Neural progenitor cell (in vitro differentiated cells): Measurements from ENCODE around the gene AAMP. TPM values are rescaled to one million over a fixed set of nuclear protein-coding genes. Genes with fewer than 3 reads are reported as not detected.

Source experiments
- DNase-seq: peaks from one replicate; pipeline ENCODE4 v3.0.0-alpha.2; 2016; ENCODE audit warnings: low spot score
- H2AFZ ChIP-seq: fragments of 200-600 bp; sonication (generic); replicated peaks from 2 replicates; pipeline ENCODE4 v1.6.1; 2016; ENCODE audit warnings: antibody characterized with exemption
- H3F3A ChIP-seq: fragments of 200-600 bp; sonication (generic); 2 replicates; pipeline ENCODE4 v1.6.1; 2016; ENCODE audit warnings: antibody characterized with exemption, low read depth
- H3K27ac ChIP-seq: fragments of 200-600 bp; sonication (generic); 2 replicates; pipeline ENCODE4 v1.5.1; 2016; ENCODE audit warnings: mild to moderate bottlenecking
- H3K27me3 ChIP-seq: fragments of 200-600 bp; sonication (generic); 2 replicates; pipeline ENCODE4 v1.6.1; 2016; ENCODE audit warnings: mild to moderate bottlenecking, moderate library complexity
- H3K36me3 ChIP-seq: fragments of 200-600 bp; sonication (generic); 2 replicates; pipeline ENCODE4 v1.5.1; 2016
- H3K4me1 ChIP-seq: fragments of 200-600 bp; sonication (generic); 2 replicates; pipeline ENCODE4 v1.6.1; 2016; ENCODE audit warnings: mixed run types
- H3K4me2 ChIP-seq: fragments of 200-600 bp; sonication (generic); 2 replicates; pipeline ENCODE4 v1.6.1; 2016
- H3K4me3 ChIP-seq: fragments of 200-600 bp; sonication (generic); 2 replicates; pipeline ENCODE4 v1.5.1; 2016
- H3K79me2 ChIP-seq: fragments of 200-600 bp; sonication (generic); 2 replicates; pipeline ENCODE4 v1.6.1; 2016; ENCODE audit warnings: low read depth
- H3K9ac ChIP-seq: fragments of 200-600 bp; sonication (generic); 2 replicates; pipeline ENCODE4 v1.6.1; 2016
- H3K9me3 ChIP-seq: fragments of 200-600 bp; sonication (generic); 2 replicates; pipeline ENCODE4 v1.5.1; 2016; ENCODE audit warnings: low read depth
- H4K20me1 ChIP-seq: fragments of 200-600 bp; sonication (generic); 2 replicates; pipeline ENCODE4 v1.6.1; 2016; ENCODE audit warnings: low read depth
- H3K27ac Mint-ChIP-seq: 3 replicates; pipeline ENCODE4 v1.8.0; 2021; ENCODE audit warnings: mixed read lengths
- H3K27me3 Mint-ChIP-seq: 2 replicates; pipeline ENCODE4 v1.8.0; 2022; ENCODE audit warnings: low read depth, mild to moderate bottlenecking, inconsistent platforms, moderate library complexity, mixed read lengths; ENCODE audit not compliant: insufficient read depth
- H3K36me3 Mint-ChIP-seq: 3 replicates; pipeline ENCODE4 v1.8.0; 2021; ENCODE audit warnings: mixed read lengths
- H3K4me1 Mint-ChIP-seq: 3 replicates; pipeline ENCODE4 v1.8.0; 2021; ENCODE audit warnings: mixed read lengths
- H3K4me3 Mint-ChIP-seq: 3 replicates; pipeline ENCODE4 v1.8.0; 2021; ENCODE audit warnings: mild to moderate bottlenecking, moderate library complexity, mixed read lengths
- H3K9me3 Mint-ChIP-seq: 3 replicates; pipeline ENCODE4 v1.8.0; 2020; ENCODE audit warnings: mixed read lengths
- EZH2 ChIP-seq: fragments of 200-600 bp; sonication (generic); IDR thresholded peaks from 2 replicates; pipeline ENCODE4 v1.6.1; 2017; ENCODE audit warnings: antibody characterized with exemption, mild to moderate bottlenecking, moderate library complexity
- EZH2phosphoT487 ChIP-seq: fragments of 200-600 bp; sonication (generic); IDR thresholded peaks from 2 replicates; pipeline ENCODE4 v1.6.1; 2017; ENCODE audit warnings: antibody characterized with exemption
- total RNA-seq: library from RNA; depleted of rRNA; stranded (reverse); fragments of >200 nt; gene quantifications from 2 replicates; pipeline ENCODE4 v1.2.3, GENCODE V29; 2015; ENCODE audit warnings: low replicate concordance
- TF ChIP-seq, protein P1 (sequence below): fragments of 200-600 bp; sonication (generic); IDR thresholded peaks from 2 replicates; pipeline ENCODE4 v1.5.1; 2017; ENCODE audit warnings: antibody characterized with exemption, mild to moderate bottlenecking

AAMP gene, protein sequence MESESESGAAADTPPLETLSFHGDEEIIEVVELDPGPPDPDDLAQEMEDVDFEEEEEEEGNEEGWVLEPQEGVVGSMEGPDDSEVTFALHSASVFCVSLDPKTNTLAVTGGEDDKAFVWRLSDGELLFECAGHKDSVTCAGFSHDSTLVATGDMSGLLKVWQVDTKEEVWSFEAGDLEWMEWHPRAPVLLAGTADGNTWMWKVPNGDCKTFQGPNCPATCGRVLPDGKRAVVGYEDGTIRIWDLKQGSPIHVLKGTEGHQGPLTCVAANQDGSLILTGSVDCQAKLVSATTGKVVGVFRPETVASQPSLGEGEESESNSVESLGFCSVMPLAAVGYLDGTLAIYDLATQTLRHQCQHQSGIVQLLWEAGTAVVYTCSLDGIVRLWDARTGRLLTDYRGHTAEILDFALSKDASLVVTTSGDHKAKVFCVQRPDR
- total RNA-seq, result 90.4 and 151 TPM in 2 replicates

DNA sequence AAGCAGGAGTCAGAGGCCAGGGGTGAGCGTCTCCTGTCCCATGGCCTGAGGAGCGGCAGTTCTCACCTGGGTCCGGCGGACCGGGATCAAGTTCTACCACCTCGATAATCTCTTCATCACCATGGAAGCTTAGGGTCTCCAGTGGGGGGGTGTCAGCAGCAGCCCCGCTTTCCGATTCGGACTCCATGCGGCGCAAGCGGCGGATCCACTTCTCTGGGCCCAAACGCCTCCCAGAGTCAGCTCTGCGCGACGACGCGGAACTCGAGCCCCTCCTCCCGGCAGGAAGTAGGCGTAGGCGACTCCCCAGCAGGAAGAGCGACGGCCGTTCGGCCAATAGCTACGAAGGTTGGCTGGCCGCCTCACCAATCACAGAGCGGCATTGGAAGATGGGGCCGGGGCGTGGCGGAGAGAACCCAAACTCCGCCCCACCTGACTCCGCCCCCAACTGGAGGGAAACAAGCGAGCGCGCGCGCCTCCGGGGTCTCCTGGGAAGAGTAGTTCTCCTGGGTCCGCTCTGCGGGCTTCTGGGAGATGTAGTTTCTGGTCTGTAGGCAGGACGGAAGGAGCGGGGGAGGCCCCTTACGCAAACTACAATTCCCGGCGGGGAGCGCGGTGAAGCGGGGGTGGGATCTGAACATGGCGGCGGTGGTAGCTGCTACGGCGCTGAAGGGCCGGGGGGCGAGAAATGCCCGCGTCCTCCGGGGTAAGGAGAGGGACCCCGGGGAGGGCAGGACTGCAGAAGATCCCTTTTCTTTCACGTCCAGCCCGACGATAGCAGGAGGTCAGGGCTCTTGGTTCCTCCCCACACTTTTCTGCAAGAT lies at the start of gene AAMP, which contains the start of gene PNKD:
Gene AAMP (minus strand): TSS at position 238 of the 821 bp plus-strand sequence. CDS start 51 bp downstream, at position 187.
Gene PNKD (plus strand): TSS at position 620 of the 821 bp plus-strand sequence. CDS start 17 bp downstream, at position 637.
- peaks cover 27% of the 10 kb centered on the region for H3K4me1 Mint-ChIP-seq
- no peaks in the 10 kb centered on the region for H3K27me3 ChIP-seq
- H3K9me3 Mint-ChIP-seq, result no peaks in the 10 kb centered on the region
- peaks cover 13% of the 10 kb centered on the region for H3K36me3 Mint-ChIP-seq
- H3K79me2 ChIP-seq, result peaks cover 27% of the 10 kb centered on the region
- peak within 1 kb of the TSS; percentile 82 for H3K9ac ChIP-seq
- H3K27ac ChIP-seq, result no peak within 1 kb of the TSS
- H3K9me3 ChIP-seq, result no peaks in the 10 kb centered on the region
- peaks cover 13% of the 10 kb centered on the region for H4K20me1 ChIP-seq
- H3K27me3 Mint-ChIP-seq, result peaks cover 6% of the 10 kb centered on the region
- H3K4me1 ChIP-seq, result peaks cover 12% of the 10 kb centered on the region
- H3K27ac Mint-ChIP-seq, result peak within 1 kb of the TSS; percentile 46
- H3K4me2 ChIP-seq, result peak within 1 kb of the TSS; percentile 99
- peak within 1 kb of the TSS; percentile 89 for H3K4me3 ChIP-seq
- peak within 1 kb of the TSS; percentile 95 for H3K4me3 Mint-ChIP-seq
- H3K36me3 ChIP-seq, result no peaks in the 10 kb centered on the region
- peak within 1 kb of the TSS; percentile 75 for H2AFZ ChIP-seq
- peaks cover 13% of the 10 kb centered on the region for H3F3A ChIP-seq
- DNase-seq, result peak; percentile 100
- no peak for TF ChIP-seq EZH2phosphoT487
- TF ChIP-seq, protein P1, sequence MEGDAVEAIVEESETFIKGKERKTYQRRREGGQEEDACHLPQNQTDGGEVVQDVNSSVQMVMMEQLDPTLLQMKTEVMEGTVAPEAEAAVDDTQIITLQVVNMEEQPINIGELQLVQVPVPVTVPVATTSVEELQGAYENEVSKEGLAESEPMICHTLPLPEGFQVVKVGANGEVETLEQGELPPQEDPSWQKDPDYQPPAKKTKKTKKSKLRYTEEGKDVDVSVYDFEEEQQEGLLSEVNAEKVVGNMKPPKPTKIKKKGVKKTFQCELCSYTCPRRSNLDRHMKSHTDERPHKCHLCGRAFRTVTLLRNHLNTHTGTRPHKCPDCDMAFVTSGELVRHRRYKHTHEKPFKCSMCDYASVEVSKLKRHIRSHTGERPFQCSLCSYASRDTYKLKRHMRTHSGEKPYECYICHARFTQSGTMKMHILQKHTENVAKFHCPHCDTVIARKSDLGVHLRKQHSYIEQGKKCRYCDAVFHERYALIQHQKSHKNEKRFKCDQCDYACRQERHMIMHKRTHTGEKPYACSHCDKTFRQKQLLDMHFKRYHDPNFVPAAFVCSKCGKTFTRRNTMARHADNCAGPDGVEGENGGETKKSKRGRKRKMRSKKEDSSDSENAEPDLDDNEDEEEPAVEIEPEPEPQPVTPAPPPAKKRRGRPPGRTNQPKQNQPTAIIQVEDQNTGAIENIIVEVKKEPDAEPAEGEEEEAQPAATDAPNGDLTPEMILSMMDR, result no peak
- no peak for TF ChIP-seq EZH2

GRCh38 chr2:218318241-218318640 lies 48.3 kb upstream of the AAMP start:
- Histone ChIP-seq H3F3A (peaks cover 8% of the 10 kb centered on the region), H4K20me1 (no peaks in the 10 kb centered on the region), H3K79me2 (no peaks in the 10 kb centered on the region), H3K4me1 (peaks cover 7% of the 10 kb centered on the region), H2AFZ (no peak overlapping the region), H3K27ac (no peak overlapping the region), H3K4me3 (no peak overlapping the region), H3K4me2 (no peak overlapping the region), H3K9me3 (no peaks in the 10 kb centered on the region), H3K27me3 (no peaks in the 10 kb centered on the region), H3K9ac (no peak overlapping the region), H3K36me3 (no peaks in the 10 kb centered on the region)
- peaks cover 21% of the 10 kb centered on the region for H3K27me3 Mint-ChIP-seq
- DNase-seq, result no peak
- no peaks in the 10 kb centered on the region for H3K36me3 Mint-ChIP-seq
- peaks cover 14% of the 10 kb centered on the region for H3K4me1 Mint-ChIP-seq
- H3K9me3 Mint-ChIP-seq, result peaks cover 3% of the 10 kb centered on the region
- no peak overlapping the region for H3K4me3 Mint-ChIP-seq
- no peak for TF ChIP-seq EZH2
- TF ChIP-seq, protein P1, result no peak
- H3K27ac Mint-ChIP-seq, result no peak overlapping the region

GRCh38 chr2:218317835-218318234 lies 47.9 kb upstream of the AAMP start:
- Histone ChIP-seq H3K9ac (no peak overlapping the region), H3K9me3 (no peaks in the 10 kb centered on the region), H3K79me2 (no peaks in the 10 kb centered on the region), H3K4me3 (no peak overlapping the region), H3F3A (peaks cover 8% of the 10 kb centered on the region), H3K36me3 (no peaks in the 10 kb centered on the region), H3K4me1 (peaks cover 7% of the 10 kb centered on the region), H2AFZ (no peak overlapping the region), H3K27ac (no peak overlapping the region), H3K4me2 (no peak overlapping the region), H4K20me1 (no peaks in the 10 kb centered on the region), H3K27me3 (no peaks in the 10 kb centered on the region)
- no peak for DNase-seq
- Mint-ChIP-seq H3K9me3 (peaks cover 3% of the 10 kb centered on the region), H3K4me3 (no peak overlapping the region), H3K27ac (no peak overlapping the region), H3K36me3 (no peaks in the 10 kb centered on the region), H3K4me1 (peaks cover 14% of the 10 kb centered on the region), H3K27me3 (peaks cover 21% of the 10 kb centered on the region)
- TF ChIP-seq EZH2 (no peak), EZH2phosphoT487 (no peak)
- TF ChIP-seq, protein P1, result no peak
